ENCODE data around the gene NFASC. TPM values are rescaled to one million over a fixed set of nuclear protein-coding genes. Genes with fewer than 3 reads are reported as not detected.

Gene NFASC
- total RNA-seq, 1 experiment from 2014 or later = 20.1 TPM

- TF ChIP-seq SP1 (CRISPR knock-in tag; conservative IDR thresholded peaks at IDR 0.05) = no peak
- TF ChIP-seq FOXP1 (CRISPR knock-in tag; IDR thresholded peaks at IDR 0.05; ENCODE audit: borderline replicate concordance) = no peak
- no peak for TF ChIP-seq MXD4 (CRISPR knock-in tag; IDR thresholded peaks at IDR 0.05; ENCODE audit: borderline replicate concordance)
- TF ChIP-seq STAT6 (CRISPR knock-in tag; conservative IDR thresholded peaks at IDR 0.05; ENCODE audit: low read depth) = no peak
- DNase-seq (ENCODE audit: low spot score) = no peak
These were observed 113.2 kb downstream of the NFASC start for GRCh38 chr1:204983881-204984280.

GRCh38 chr1:204984499-204984898, 113.8 kb downstream of the NFASC start:
- ATAC-seq (no peak), DNase-seq (ENCODE audit: low spot score) (no peak)
- no peak overlapping the region for H3K4me3 Mint-ChIP-seq
- CTCF ChIA-PET = interaction anchor here (0.6 to 2.7 kb wide), 3 partner anchors 8 to 281 kb away, joined by 4 to 25 read pairs (median 4); no protein-coding TSS in a partner anchor
- no peaks in the 10 kb centered on the region for H3K27me3 Mint-ChIP-seq (ENCODE audit: low read depth)
- peaks cover 2% of the 10 kb centered on the region for H3K4me1 Mint-ChIP-seq
- POLR2A ChIA-PET = no interaction called here
- no peaks in the 10 kb centered on the region for H3K36me3 Mint-ChIP-seq
- H3K9me3 Mint-ChIP-seq = no peaks in the 10 kb centered on the region
- TF ChIP-seq SOX15 (CRISPR knock-in tag; IDR thresholded peaks at IDR 0.05) (no peak), GABPB1 (CRISPR knock-in tag; IDR thresholded peaks at IDR 0.05) (no peak), ETV6 (CRISPR knock-in tag; IDR thresholded peaks at IDR 0.05) (no peak), E2F5 (CRISPR knock-in tag; IDR thresholded peaks at IDR 0.05) (no peak), MAX (CRISPR knock-in tag; IDR thresholded peaks at IDR 0.05) (no peak), PRDM15 (CRISPR knock-in tag; IDR thresholded peaks at IDR 0.05) (no peak), SP1 (CRISPR knock-in tag; conservative IDR thresholded peaks at IDR 0.05) (no peak), E2F1 (CRISPR knock-in tag; IDR thresholded peaks at IDR 0.05) (no peak), FOXJ3 (CRISPR knock-in tag; IDR thresholded peaks at IDR 0.05; ENCODE audit: borderline replicate concordance) (no peak), ESRRA (CRISPR knock-in tag; IDR thresholded peaks at IDR 0.05; ENCODE audit: borderline replicate concordance) (no peak), ZBTB43 (CRISPR knock-in tag; IDR thresholded peaks at IDR 0.05) (no peak), HMGA2 (CRISPR knock-in tag; IDR thresholded peaks at IDR 0.05) (no peak), JUN (CRISPR knock-in tag; IDR thresholded peaks at IDR 0.05) (no peak), RORB (CRISPR knock-in tag; IDR thresholded peaks at IDR 0.05) (no peak), CBFB (CRISPR knock-in tag; IDR thresholded peaks at IDR 0.05; ENCODE audit: low read depth) (no peak), CDX4 (CRISPR knock-in tag; IDR thresholded peaks at IDR 0.05; ENCODE audit: borderline replicate concordance) (no peak)
- H3K27ac Mint-ChIP-seq = no peak overlapping the region

More at GRCh38 chr1:204983881-204984280, 113.2 kb downstream of the NFASC start:
- Mint-ChIP-seq H3K9me3 (no peaks in the 10 kb centered on the region), H3K4me1 (no peaks in the 10 kb centered on the region), H3K27ac (no peak overlapping the region), H3K4me3 (no peak overlapping the region), H3K36me3 (no peaks in the 10 kb centered on the region), H3K27me3 (ENCODE audit: low read depth) (no peaks in the 10 kb centered on the region)
- ChIA-PET CTCF (interaction anchor here (0.6 to 2.7 kb wide), 2 partner anchors 78 to 281 kb away, joined by 4 to 25 read pairs; no protein-coding TSS in a partner anchor), POLR2A (no interaction called here)
- ATAC-seq = no peak

All from WTC11 (cell line).